GM18498 (cell line): ENCODE measurements around the gene DOHH.
"Not testable (repeated sequence)": the region's sequence is repeated elsewhere in the genome, so short reads cannot be mapped to it uniquely, and the experiment has no call there.

Experiments used
- ATAC-seq: cut with Tn5 transposase; IDR thresholded peaks from one replicate; pipeline ENCODE4 v1.9.1; 2021; ENCODE audit warnings: mild to moderate bottlenecking, moderate library complexity; ENCODE audit not compliant: unreplicated experiment

Gene DOHH

GRCh38 chr19:3535235-3535535 is 34.7 kb upstream of the DOHH start:
- no peak for ATAC-seq

GRCh38 chr19:3534375-3535234 is 34.1 kb upstream of the DOHH start:
- ATAC-seq, result no peak

GRCh38 chr19:3533563-3534216 is 33.2 kb upstream of the DOHH start:
- ATAC-seq, result no peak

GRCh38 chr19:3533033-3533432 is 32.6 kb upstream of the DOHH start:
- ATAC-seq, result no peak

- no peak for ATAC-seq
These were observed 31.8 kb upstream of the DOHH start for GRCh38 chr19:3532154-3532786.

- no peak for ATAC-seq
These were observed 31.2 kb upstream of the DOHH start for GRCh38 chr19:3531716-3532115.

GRCh38 chr19:3530389-3530788 is 29.9 kb upstream of the DOHH start:
- no peak for ATAC-seq

GRCh38 chr19:3529299-3529698 is 28.8 kb upstream of the DOHH start:
- not testable (repeated sequence) for ATAC-seq

- no peak for ATAC-seq
These were observed 28.2 kb upstream of the DOHH start for GRCh38 chr19:3528539-3529211.

- no peak for ATAC-seq
These were observed 27.6 kb upstream of the DOHH start for GRCh38 chr19:3528080-3528479.

GRCh38 chr19:3527238-3527910 is 26.9 kb upstream of the DOHH start:
- no peak for ATAC-seq

GRCh38 chr19:3526507-3527237 is 26.2 kb upstream of the DOHH start:
- ATAC-seq, result no peak

GRCh38 chr19:3524904-3525451 is 24.5 kb upstream of the DOHH start:
- ATAC-seq, result no peak

- no peak for ATAC-seq
These were observed 23.8 kb upstream of the DOHH start for GRCh38 chr19:3524078-3524842.

- no peak for ATAC-seq
These were observed 23.0 kb upstream of the DOHH start for GRCh38 chr19:3523361-3524077.

- ATAC-seq, result no peak
These were observed 22.2 kb upstream of the DOHH start for GRCh38 chr19:3522421-3523360.

GRCh38 chr19:3521104-3521445 is 20.6 kb upstream of the DOHH start:
- ATAC-seq, result no peak
